Activated B cell treated with CpG ODN at 0.5 μM for 24 hours (primary cell): ENCODE measurements around the gene PODNL1. TPM values are rescaled to one million over a fixed set of nuclear protein-coding genes. Genes with fewer than 3 reads are reported as not detected.

ENCODE experiments used
- ATAC-seq: fragments of 200-7000 bp; cut with Tn5 transposase; one replicate; pipeline ENCODE4 v1.10.0; 2021; ENCODE audit warnings: low read depth, mild to moderate bottlenecking, moderate library complexity
- CTCF ChIA-PET: fragments of 350-600 bp; sonication (Branson Sonifier 250); formaldehyde crosslinking; loops from one replicate; lab custom pipeline; 2021; ENCODE audit warnings: antibody characterized with exemption; lab: Charles Lee
- POLR2A ChIA-PET: fragments of 350-600 bp; sonication (Branson Sonifier 250); formaldehyde crosslinking; loops from one replicate; lab custom pipeline; 2021; ENCODE audit warnings: antibody characterized with exemption; lab: Charles Lee
- DNase-seq: peaks from one replicate; pipeline ENCODE4 v3.0.0; 2022
- H3K27ac Mint-ChIP-seq: one replicate; pipeline ENCODE4 v1.8.0; 2020; ENCODE audit warnings: mixed read lengths
- H3K27me3 Mint-ChIP-seq: one replicate; pipeline ENCODE4 v1.8.0; 2021; ENCODE audit warnings: mixed read lengths
- H3K36me3 Mint-ChIP-seq: one replicate; pipeline ENCODE4 v1.8.0; 2021; ENCODE audit warnings: low read depth, mixed read lengths
- H3K4me1 Mint-ChIP-seq: one replicate; pipeline ENCODE4 v1.8.0; 2021; ENCODE audit warnings: mixed read lengths
- H3K4me3 Mint-ChIP-seq: one replicate; pipeline ENCODE4 v1.8.0; 2020; ENCODE audit warnings: mild to moderate bottlenecking, mixed read lengths
- H3K9me3 Mint-ChIP-seq: one replicate; pipeline ENCODE4 v1.8.0; 2020; ENCODE audit warnings: mixed read lengths
- intact Hi-C: fragments of 100-400 bp; cut with micrococcal nuclease; formaldehyde crosslinking; loops from one replicate; pipeline ENCODE4 v1.15.1; 2024
- total RNA-seq: library from RNA; stranded (reverse); gene quantifications from 2 replicates; pipeline ENCODE4 v1.2.3, GENCODE V29; 2022
- TF ChIP-seq, protein P1 (sequence below): fragments of 200-600 bp; IDR thresholded peaks from one replicate; pipeline ENCODE4 v1.8.0; 2022; ENCODE audit warnings: antibody characterized with exemption, mild to moderate bottlenecking

Gene PODNL1
- total RNA-seq, 1 donor from 2014 or later: not detected

DNA sequence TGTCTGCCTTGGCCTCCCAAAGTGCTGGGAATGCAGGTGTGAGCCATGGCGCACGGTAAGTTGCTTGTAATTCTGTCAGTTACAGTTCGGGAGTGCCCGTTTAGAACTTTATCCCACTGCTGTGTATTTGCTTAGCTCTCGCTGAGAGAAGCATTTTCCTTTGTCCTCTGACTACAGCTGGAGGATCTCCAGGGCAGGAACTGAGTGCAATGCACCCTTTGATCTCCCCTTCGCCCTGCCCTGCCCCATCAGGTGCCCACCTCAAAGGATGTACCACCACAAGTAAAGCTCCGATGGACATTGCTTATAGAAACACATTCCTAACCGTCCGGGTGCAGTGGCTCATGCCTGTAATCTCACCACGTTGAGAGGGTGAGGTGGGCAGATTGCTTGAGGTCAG lies 38.8 kb downstream of the PODNL1 start:
- TF ChIP-seq, protein P1, sequence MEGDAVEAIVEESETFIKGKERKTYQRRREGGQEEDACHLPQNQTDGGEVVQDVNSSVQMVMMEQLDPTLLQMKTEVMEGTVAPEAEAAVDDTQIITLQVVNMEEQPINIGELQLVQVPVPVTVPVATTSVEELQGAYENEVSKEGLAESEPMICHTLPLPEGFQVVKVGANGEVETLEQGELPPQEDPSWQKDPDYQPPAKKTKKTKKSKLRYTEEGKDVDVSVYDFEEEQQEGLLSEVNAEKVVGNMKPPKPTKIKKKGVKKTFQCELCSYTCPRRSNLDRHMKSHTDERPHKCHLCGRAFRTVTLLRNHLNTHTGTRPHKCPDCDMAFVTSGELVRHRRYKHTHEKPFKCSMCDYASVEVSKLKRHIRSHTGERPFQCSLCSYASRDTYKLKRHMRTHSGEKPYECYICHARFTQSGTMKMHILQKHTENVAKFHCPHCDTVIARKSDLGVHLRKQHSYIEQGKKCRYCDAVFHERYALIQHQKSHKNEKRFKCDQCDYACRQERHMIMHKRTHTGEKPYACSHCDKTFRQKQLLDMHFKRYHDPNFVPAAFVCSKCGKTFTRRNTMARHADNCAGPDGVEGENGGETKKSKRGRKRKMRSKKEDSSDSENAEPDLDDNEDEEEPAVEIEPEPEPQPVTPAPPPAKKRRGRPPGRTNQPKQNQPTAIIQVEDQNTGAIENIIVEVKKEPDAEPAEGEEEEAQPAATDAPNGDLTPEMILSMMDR: no peak
- Mint-ChIP-seq H3K4me1 (no peaks in the 10 kb centered on the region), H3K4me3 (no peak overlapping the region), H3K36me3 (no peaks in the 10 kb centered on the region), H3K27ac (no peak overlapping the region), H3K9me3 (no peaks in the 10 kb centered on the region), H3K27me3 (no peaks in the 10 kb centered on the region)
- ATAC-seq: no peak
- ChIA-PET CTCF (interaction anchor here (1.5 kb wide), 1 partner anchor 149 kb away, joined by 4 read pairs; no protein-coding TSS in a partner anchor), POLR2A (interaction anchor here (0.5 kb wide), 1 partner anchor 167 kb away, joined by 4 read pairs; no protein-coding TSS in a partner anchor)
- intact Hi-C loops: no loop called here
- DNase-seq: no peak

- Mint-ChIP-seq H3K4me3 (no peak overlapping the region), H3K9me3 (no peaks in the 10 kb centered on the region), H3K27ac (no peak overlapping the region), H3K36me3 (no peaks in the 10 kb centered on the region), H3K4me1 (no peaks in the 10 kb centered on the region), H3K27me3 (no peaks in the 10 kb centered on the region)
- ChIA-PET CTCF (no interaction called here), POLR2A (no interaction called here)
- TF ChIP-seq, protein P1: no peak
- intact Hi-C loops: no loop called here
- no peak for DNase-seq
- no peak for ATAC-seq
Observed at GRCh38 chr19:13896227-13896626, 42.0 kb downstream of the PODNL1 start.

DNA sequence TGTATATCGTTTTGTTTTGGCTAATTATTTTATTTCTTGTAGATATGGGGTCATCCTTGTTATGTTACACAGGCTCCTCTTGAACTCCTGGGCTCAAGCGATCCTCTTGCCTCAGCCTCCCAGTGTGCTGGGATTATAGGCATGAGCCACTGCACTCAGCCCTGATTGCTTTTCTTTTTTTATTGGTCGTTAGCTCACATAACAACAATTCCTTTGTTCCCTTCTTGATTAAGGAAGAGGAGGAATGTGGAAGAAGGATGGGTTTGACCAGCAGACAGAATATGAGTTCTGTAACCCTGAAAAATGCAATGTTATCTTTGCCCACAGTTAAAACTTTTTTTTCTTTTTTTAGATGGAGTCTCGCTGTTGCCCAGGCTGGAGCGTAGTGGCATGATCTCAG lies 43.7 kb downstream of the PODNL1 start:
- ChIA-PET POLR2A (no interaction called here), CTCF (no interaction called here)
- DNase-seq (no peak), ATAC-seq (no peak)
- Mint-ChIP-seq H3K27me3 (no peaks in the 10 kb centered on the region), H3K4me1 (no peaks in the 10 kb centered on the region), H3K4me3 (no peak overlapping the region), H3K36me3 (no peaks in the 10 kb centered on the region), H3K27ac (no peak overlapping the region), H3K9me3 (no peaks in the 10 kb centered on the region)
- intact Hi-C loops: no loop called here
- TF ChIP-seq, protein P1: no peak

GRCh38 chr19:13892870-13893269 lies 45.3 kb downstream of the PODNL1 start:
- CTCF ChIA-PET: interaction anchor here (0.6 kb wide), 1 partner anchor 311 kb away, joined by 3 read pairs; no protein-coding TSS in a partner anchor
- TF ChIP-seq, protein P1: no peak
- Mint-ChIP-seq H3K27me3 (no peaks in the 10 kb centered on the region), H3K9me3 (no peaks in the 10 kb centered on the region), H3K4me3 (no peak overlapping the region), H3K36me3 (no peaks in the 10 kb centered on the region), H3K4me1 (no peaks in the 10 kb centered on the region), H3K27ac (no peak overlapping the region)
- DNase-seq (no peak), ATAC-seq (no peak)
- intact Hi-C loops: no loop called here
- POLR2A ChIA-PET: no interaction called here

GRCh38 chr19:13890136-13890535 lies 48.1 kb downstream of the PODNL1 start:
- Mint-ChIP-seq H3K36me3 (no peaks in the 10 kb centered on the region), H3K27me3 (no peaks in the 10 kb centered on the region), H3K9me3 (no peaks in the 10 kb centered on the region), H3K4me3 (no peak overlapping the region), H3K4me1 (no peaks in the 10 kb centered on the region), H3K27ac (no peak overlapping the region)
- ChIA-PET POLR2A (no interaction called here), CTCF (no interaction called here)
- ATAC-seq: no peak
- no peak for DNase-seq
- TF ChIP-seq, protein P1: no peak
- intact Hi-C loops: no loop called here
